Measurements from ENCODE around the gene ZMIZ1.

Gene ZMIZ1

GRCh38 chr10:79044036-79044632, 24.6 kb upstream of the ZMIZ1 start:
- no peak for DNase-seq (ENCODE audit: low read depth in 2 of 2)
- TF ChIP-seq, protein P1, sequence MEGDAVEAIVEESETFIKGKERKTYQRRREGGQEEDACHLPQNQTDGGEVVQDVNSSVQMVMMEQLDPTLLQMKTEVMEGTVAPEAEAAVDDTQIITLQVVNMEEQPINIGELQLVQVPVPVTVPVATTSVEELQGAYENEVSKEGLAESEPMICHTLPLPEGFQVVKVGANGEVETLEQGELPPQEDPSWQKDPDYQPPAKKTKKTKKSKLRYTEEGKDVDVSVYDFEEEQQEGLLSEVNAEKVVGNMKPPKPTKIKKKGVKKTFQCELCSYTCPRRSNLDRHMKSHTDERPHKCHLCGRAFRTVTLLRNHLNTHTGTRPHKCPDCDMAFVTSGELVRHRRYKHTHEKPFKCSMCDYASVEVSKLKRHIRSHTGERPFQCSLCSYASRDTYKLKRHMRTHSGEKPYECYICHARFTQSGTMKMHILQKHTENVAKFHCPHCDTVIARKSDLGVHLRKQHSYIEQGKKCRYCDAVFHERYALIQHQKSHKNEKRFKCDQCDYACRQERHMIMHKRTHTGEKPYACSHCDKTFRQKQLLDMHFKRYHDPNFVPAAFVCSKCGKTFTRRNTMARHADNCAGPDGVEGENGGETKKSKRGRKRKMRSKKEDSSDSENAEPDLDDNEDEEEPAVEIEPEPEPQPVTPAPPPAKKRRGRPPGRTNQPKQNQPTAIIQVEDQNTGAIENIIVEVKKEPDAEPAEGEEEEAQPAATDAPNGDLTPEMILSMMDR (IDR thresholded peaks at IDR 0.05; ENCODE audit: low read depth, low read length) = no peak
- H3K4me3 ChIP-seq (replicated peaks in 1 of 2; ENCODE audit: low read depth in 2 of 2, low read length in 2 of 2) = no peak overlapping the region

- no peak for DNase-seq (ENCODE audit: low read depth in 2 of 2)
- H3K4me3 ChIP-seq (replicated peaks in 1 of 2; ENCODE audit: low read depth in 2 of 2, low read length in 2 of 2) = no peak overlapping the region
- TF ChIP-seq, protein P1 (IDR thresholded peaks at IDR 0.05; ENCODE audit: low read depth, low read length) = no peak
These were observed 23.9 kb upstream of the ZMIZ1 start for GRCh38 chr10:79044846-79045245.

GRCh38 chr10:79045566-79046175, 23.1 kb upstream of the ZMIZ1 start:
- DNase-seq (ENCODE audit: low read depth in 2 of 2) = no peak
- TF ChIP-seq, protein P1 (IDR thresholded peaks at IDR 0.05; ENCODE audit: low read depth, low read length) = no peak
- H3K4me3 ChIP-seq (replicated peaks in 1 of 2; ENCODE audit: low read depth in 2 of 2, low read length in 2 of 2) = no peak overlapping the region

DNA sequence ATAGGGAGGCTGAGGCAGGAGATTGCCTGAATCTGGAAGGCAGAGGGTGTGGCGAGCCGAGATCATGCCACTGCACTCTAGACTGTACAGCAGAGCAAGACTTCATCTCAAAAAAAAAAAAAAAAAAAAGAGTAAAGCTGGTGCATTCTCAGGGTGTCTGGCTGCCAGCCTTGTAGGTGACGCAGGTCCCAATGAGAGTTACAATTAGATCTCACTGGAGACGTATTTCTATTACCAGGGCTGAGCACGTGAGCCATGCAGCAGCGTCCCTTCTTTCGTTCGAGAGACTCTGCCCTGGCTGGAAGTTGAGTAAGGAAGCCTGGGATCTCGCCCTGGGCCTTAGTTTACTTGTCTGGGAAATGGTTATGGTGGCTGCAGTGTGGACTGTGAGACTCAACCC, 22.4 kb upstream of the ZMIZ1 start:
- TF ChIP-seq, protein P1 (IDR thresholded peaks at IDR 0.05; ENCODE audit: low read depth, low read length) = no peak
- H3K4me3 ChIP-seq (replicated peaks in 1 of 2; ENCODE audit: low read depth in 2 of 2, low read length in 2 of 2) = no peak overlapping the region
- no peak for DNase-seq (ENCODE audit: low read depth in 2 of 2)

- TF ChIP-seq, protein P1 (IDR thresholded peaks at IDR 0.05; ENCODE audit: low read depth, low read length) = no peak
- no peak overlapping the region for H3K4me3 ChIP-seq (replicated peaks in 1 of 2; ENCODE audit: low read depth in 2 of 2, low read length in 2 of 2)
- DNase-seq (ENCODE audit: low read depth in 2 of 2) = no peak
These were observed 21.8 kb upstream of the ZMIZ1 start for GRCh38 chr10:79046741-79047583.

GRCh38 chr10:79047584-79047874, 21.2 kb upstream of the ZMIZ1 start:
- DNase-seq (ENCODE audit: low read depth in 2 of 2) = no peak
- TF ChIP-seq, protein P1 (IDR thresholded peaks at IDR 0.05; ENCODE audit: low read depth, low read length) = no peak
- H3K4me3 ChIP-seq (replicated peaks in 1 of 2; ENCODE audit: low read depth in 2 of 2, low read length in 2 of 2) = no peak overlapping the region

Data from cardiac fibroblast (primary cell).